ENCODE results near the gene SLC38A2.
"Not testable (repeated sequence)": the region's sequence is repeated elsewhere in the genome, so short reads cannot be mapped to it uniquely, and the experiment has no call there.

SLC38A2 gene

DNA sequence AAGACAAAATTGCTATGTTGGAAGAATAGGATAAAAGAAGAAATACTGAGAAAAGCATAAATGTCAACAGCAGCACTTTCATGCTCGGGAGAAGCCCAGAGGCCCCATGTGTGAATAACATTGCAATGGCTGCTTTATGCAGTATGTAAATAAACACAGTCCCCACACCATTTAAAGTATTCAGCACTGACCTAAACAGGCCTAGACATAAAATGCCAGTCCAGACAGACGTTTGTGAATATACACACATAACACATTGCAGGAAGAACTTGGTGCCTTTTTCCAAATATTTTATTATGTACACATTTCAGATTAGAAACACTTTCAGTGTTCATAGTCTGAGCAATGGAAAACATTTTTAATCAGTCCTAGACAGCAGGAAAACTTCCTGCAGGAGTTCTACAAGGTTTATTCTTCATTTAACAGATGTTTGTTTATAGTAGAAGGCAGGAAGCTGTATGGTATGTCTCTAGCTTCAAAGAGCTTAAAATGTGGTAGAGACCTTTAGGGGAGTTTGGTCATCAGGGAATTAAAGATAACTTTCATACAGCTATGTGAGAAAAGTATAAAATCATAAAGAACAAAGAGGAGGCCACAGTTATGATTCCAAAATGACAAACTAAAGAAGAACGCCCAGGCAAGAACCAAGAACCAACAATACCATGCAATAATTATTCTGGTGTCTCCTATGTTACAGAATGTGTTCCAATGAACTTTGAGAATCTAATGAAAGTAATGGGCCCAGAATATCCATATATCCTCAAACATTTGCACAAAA lies 30.6 kb upstream of the SLC38A2 start:
- no peaks in the 10 kb centered on the region for H3K27me3 Mint-ChIP-seq
- no peak for DNase-seq
- H3K36me3 Mint-ChIP-seq (ENCODE audit: low read depth) = no peaks in the 10 kb centered on the region
- no peak overlapping the region for H3K27ac Mint-ChIP-seq
- peaks cover 3% of the 10 kb centered on the region for H3K9me3 Mint-ChIP-seq
- H3K4me3 Mint-ChIP-seq = no peak overlapping the region
- peaks cover 64% of the 10 kb centered on the region for H3K4me1 Mint-ChIP-seq (ENCODE audit: low read depth)

DNA sequence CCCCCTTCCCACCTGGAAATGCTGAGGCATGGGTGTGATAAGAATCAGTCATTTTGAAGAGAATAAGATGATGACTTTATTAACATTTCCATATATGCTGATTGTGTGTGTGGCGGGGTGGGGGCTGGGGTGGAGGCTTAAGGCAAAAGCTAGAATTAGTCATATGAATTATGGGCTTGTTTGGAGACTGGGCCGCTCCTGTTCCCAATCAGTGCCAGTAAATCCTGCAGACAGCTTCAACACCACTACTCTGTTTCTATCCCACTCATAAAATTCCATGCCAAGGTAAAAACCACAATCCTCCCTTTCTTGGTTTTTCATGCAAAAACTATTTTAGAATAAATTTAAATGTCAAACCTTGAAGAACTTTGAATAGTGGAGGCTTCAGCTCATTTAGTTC lies 29.9 kb upstream of the SLC38A2 start:
- Mint-ChIP-seq H3K27ac (no peak overlapping the region), H3K36me3 (ENCODE audit: low read depth) (no peaks in the 10 kb centered on the region), H3K4me1 (ENCODE audit: low read depth) (peaks cover 57% of the 10 kb centered on the region), H3K27me3 (no peaks in the 10 kb centered on the region), H3K4me3 (no peak overlapping the region), H3K9me3 (peaks cover 3% of the 10 kb centered on the region)
- no peak for DNase-seq

DNA sequence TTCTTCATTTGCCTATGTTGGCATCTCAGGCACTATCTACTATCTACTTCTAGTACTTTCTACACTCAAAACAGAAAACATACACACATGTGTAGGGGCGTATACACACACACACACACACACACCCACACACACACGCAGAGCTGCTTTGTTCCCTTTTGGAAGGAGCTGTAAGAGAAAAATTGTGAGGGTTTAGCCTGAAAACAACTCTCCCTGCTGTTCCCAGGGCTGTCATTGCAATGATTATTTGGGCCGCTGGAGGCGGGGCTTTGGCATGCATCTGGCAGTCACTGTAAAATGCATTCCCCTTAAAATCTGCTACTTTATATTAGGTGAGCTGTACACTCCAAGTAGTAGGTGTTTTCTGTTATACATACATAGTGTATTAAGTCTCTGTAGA lies 29.1 kb upstream of the SLC38A2 start:
- peaks cover 51% of the 10 kb centered on the region for H3K4me1 Mint-ChIP-seq (ENCODE audit: low read depth)
- no peak for DNase-seq
- no peak overlapping the region for H3K27ac Mint-ChIP-seq
- H3K9me3 Mint-ChIP-seq = peaks cover 3% of the 10 kb centered on the region
- H3K4me3 Mint-ChIP-seq = no peak overlapping the region
- H3K36me3 Mint-ChIP-seq (ENCODE audit: low read depth) = no peaks in the 10 kb centered on the region
- H3K27me3 Mint-ChIP-seq = no peaks in the 10 kb centered on the region

DNA sequence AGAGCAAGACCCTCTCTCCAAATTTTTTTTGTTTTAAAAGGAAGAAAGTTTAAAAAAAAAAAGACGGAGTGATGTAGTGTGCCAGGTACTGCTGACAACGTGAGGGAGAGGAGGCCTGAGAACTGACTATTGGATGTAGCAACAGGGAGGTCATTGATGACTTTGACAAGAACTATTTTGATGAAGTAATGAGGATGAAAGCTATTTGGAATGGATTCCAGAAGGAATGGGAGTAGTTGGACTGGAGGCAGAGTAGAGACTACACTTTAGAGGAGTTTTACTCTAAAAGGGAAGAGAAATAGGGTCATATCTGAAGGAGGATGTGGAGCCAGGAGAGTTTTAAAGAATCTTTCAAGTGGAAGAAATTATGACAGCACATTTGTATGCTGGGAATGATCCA lies 27.8 kb upstream of the SLC38A2 start:
- Mint-ChIP-seq H3K4me3 (no peak overlapping the region), H3K36me3 (ENCODE audit: low read depth) (no peaks in the 10 kb centered on the region), H3K9me3 (peaks cover 3% of the 10 kb centered on the region), H3K27ac (no peak overlapping the region), H3K4me1 (ENCODE audit: low read depth) (peaks cover 48% of the 10 kb centered on the region), H3K27me3 (no peaks in the 10 kb centered on the region)
- DNase-seq = no peak

DNA sequence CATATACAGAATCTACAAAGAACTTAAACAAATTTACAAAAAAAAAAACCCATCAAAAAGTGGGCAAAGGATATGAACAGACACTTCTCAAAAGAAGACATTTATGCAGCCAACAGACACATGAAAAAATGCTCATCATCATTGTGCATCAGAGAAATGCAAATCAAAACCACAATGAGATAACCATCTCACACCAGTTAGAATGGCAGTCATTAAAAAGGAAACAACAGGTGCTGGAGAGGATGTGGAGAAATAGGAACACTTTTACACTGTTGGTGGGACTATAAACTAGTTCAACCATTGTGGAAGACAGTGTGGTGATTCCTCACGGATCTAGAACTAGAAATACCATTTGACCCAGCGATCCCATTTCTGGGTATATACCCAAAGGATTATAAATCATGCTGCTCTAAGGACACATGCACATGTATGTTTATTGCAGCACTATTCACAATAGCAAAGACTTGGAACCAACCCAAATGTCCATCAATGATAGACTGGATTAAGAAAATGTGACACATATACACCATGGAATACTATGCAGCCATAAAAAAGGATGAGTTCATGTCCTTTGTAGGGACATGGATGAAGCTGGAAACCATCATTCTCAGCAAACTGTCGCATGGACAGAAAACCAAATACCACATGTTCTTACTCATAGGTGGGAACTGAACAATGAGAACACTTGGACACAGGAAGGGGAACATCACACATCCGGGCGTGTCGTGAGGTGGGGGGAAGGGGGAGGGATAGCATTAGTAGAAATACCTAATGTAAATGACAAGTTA lies 27.1 kb upstream of the SLC38A2 start:
- not testable (repeated sequence) for H3K36me3 Mint-ChIP-seq (ENCODE audit: low read depth); H3K27me3 Mint-ChIP-seq; H3K9me3 Mint-ChIP-seq; H3K4me3 Mint-ChIP-seq; DNase-seq; H3K27ac Mint-ChIP-seq
- peaks cover 48% of the 10 kb centered on the region for H3K4me1 Mint-ChIP-seq (ENCODE audit: low read depth)

DNA sequence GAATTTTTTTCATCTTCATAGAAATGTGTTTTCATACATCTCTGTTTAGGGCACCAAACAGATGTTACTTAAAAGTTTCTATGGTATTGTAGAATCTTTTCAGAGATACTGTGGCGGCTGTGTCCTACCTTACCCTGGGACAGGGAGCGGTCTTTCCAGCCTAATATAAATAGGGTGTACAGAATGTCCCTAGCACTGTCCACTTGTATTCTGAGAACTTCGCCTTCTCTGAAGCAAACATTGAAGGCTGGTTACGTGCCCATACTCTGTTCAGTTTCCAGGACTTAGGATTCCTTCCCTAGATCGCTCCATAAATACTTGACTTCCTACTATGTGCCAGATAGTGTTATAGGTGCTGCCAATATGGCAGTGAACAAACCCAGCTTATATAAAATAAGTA lies 24.3 kb upstream of the SLC38A2 start:
- Mint-ChIP-seq H3K36me3 (ENCODE audit: low read depth) (no peaks in the 10 kb centered on the region), H3K27ac (no peak overlapping the region), H3K4me1 (ENCODE audit: low read depth) (peaks cover 27% of the 10 kb centered on the region), H3K4me3 (no peak overlapping the region), H3K9me3 (peaks cover 3% of the 10 kb centered on the region), H3K27me3 (no peaks in the 10 kb centered on the region)
- DNase-seq = no peak

DNA sequence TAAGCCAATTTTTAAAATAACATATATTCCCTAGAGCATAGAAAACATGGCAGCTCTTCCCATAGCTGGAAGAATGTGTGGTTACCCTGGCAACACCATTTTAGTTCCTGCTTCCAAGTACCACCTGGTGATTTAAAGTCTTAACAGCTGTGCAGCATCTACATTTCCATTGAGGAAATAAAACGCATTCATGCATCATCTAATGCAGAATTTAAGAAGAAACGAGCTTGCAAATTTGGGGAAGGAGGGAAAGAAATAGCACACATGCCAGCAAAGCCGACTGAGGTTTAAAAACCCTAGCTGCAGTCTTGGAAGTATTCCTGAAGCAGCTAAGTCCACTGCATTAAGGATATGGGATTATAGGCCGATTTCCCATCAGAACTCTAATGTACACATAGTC lies 22.8 kb upstream of the SLC38A2 start:
- Mint-ChIP-seq H3K36me3 (ENCODE audit: low read depth) (peaks cover 6% of the 10 kb centered on the region), H3K4me1 (ENCODE audit: low read depth) (peaks cover 29% of the 10 kb centered on the region), H3K27ac (no peak overlapping the region), H3K4me3 (no peak overlapping the region), H3K27me3 (no peaks in the 10 kb centered on the region), H3K9me3 (peaks cover 3% of the 10 kb centered on the region)
- no peak for DNase-seq

DNA sequence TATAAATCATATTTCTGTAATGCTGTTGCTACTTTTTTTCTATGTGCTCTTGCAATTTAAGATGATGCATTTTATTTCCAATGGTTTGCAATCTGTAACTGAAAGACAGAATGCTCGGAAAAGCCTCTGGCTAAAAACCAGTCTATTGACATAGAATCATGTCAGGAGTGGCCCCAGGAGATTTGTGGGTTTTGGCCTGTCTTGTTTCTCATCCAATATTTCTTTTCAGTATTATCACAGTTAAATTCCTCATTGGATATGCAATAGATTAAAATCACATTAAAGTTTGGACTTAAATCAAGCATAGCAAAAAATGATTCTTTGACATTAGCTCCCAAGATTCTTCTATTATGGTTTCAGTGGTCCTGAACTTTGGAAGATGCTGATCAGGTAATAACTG lies 19.1 kb upstream of the SLC38A2 start:
- Mint-ChIP-seq H3K9me3 (no peaks in the 10 kb centered on the region), H3K36me3 (ENCODE audit: low read depth) (peaks cover 10% of the 10 kb centered on the region), H3K27ac (no peak overlapping the region), H3K4me3 (no peak overlapping the region), H3K27me3 (no peaks in the 10 kb centered on the region), H3K4me1 (ENCODE audit: low read depth) (peaks cover 45% of the 10 kb centered on the region)
- DNase-seq = no peak

DNA sequence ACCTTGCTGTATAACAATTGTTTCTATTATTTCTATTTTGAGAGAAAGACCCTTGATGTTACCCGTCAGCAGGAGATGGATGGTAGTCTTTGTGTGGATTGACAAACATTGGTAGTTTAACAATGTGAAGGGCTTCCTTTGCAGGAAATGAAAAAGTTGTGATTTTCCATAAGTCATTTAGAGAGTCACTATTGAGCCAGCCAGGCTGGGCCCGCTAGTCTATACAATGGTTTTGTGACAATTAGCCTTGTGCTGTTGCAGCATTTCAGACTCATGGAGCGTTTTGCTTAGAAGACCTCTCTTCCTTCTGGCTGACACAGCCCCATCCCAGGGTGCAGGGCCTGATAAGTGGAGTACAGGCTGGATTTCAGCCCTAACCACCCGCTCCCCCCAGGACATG lies 18.3 kb upstream of the SLC38A2 start:
- H3K9me3 Mint-ChIP-seq = no peaks in the 10 kb centered on the region
- peaks cover 50% of the 10 kb centered on the region for H3K4me1 Mint-ChIP-seq (ENCODE audit: low read depth)
- peaks cover 10% of the 10 kb centered on the region for H3K36me3 Mint-ChIP-seq (ENCODE audit: low read depth)
- no peak for DNase-seq
- H3K27me3 Mint-ChIP-seq = no peaks in the 10 kb centered on the region
- H3K4me3 Mint-ChIP-seq = no peak overlapping the region
- H3K27ac Mint-ChIP-seq = peak overlapping the region; percentile 76

DNA sequence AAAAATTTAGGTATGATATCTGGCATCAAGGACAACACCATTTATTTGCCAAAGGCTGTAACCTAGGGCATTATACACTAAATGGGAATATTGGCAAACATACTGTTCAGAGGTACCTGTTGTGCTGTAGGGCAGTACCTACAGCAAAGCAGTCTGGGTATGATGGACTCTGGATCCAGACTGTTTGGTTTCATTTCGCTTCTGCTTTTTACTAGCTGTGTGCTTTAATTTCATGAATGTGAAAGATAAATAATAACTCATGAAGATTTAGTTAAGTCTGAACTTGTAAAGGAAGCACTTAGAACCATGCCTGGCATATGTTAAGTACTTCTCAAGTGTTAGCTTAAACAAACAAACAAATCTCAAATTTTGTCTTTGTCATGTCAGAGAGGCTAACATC lies 17.7 kb upstream of the SLC38A2 start:
- H3K9me3 Mint-ChIP-seq = no peaks in the 10 kb centered on the region
- no peak for DNase-seq
- peaks cover 10% of the 10 kb centered on the region for H3K36me3 Mint-ChIP-seq (ENCODE audit: low read depth)
- no peak overlapping the region for H3K27ac Mint-ChIP-seq
- no peak overlapping the region for H3K4me3 Mint-ChIP-seq
- peaks cover 53% of the 10 kb centered on the region for H3K4me1 Mint-ChIP-seq (ENCODE audit: low read depth)
- H3K27me3 Mint-ChIP-seq = no peaks in the 10 kb centered on the region

DNA sequence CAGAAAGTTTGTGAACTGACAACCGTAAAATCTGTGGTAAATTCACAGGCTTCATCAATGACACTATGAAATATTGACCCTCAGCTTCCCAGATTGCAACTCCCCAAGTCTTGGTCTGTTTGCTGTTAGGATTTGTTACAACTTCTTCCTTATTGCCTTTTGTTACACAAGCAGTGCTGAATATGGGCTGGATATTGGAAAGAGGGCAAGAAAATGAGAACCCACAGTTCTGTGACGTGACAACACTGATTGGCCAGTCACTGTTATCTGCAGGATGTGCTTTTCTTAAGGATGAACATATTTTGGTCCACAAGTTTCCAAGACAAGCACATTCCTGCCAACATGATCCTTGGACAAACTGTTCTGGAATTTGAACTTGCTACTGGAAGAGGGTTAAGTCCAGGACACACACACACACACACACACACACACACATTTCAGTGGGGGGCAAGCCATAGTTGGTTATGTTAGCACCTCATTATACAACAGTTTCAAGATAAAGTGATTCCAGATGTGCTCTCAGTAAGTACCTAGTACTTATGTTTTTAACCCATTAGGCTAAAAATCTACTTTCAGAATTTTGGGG lies 16.6 kb upstream of the SLC38A2 start:
- Mint-ChIP-seq H3K4me3 (no peak overlapping the region), H3K27me3 (no peaks in the 10 kb centered on the region), H3K27ac (peak overlapping the region; percentile 3), H3K4me1 (ENCODE audit: low read depth) (peaks cover 59% of the 10 kb centered on the region), H3K9me3 (no peaks in the 10 kb centered on the region), H3K36me3 (ENCODE audit: low read depth) (peaks cover 10% of the 10 kb centered on the region)
- no peak for DNase-seq

DNA sequence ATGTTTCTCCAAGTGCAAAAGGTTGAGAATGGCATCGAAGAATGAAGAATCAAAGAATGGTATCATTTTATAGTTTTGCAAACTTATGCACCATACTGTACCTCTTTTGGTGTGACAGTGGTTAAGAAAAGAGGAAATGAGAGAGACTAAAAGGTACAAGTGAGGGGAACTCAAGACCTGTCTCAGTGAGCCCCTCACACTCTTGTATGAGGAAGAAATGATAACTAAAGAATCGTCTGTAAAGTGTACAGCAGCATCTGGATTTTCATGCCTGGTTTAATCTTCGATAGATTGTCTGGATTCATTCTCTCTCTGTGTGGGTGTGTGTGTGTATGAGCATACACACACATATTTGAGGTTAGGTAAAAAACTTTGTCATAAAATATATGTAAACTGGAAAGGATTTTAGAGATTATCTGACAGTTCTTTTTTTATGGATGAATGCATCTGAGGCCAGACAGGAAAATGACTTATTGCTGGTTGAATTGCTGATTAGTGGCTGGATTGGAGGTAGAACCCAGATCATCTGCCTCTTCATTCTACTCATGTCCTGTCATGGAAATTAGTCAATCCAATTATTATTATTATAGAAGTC lies 16.0 kb upstream of the SLC38A2 start:
- H3K27me3 Mint-ChIP-seq = no peaks in the 10 kb centered on the region
- H3K4me3 Mint-ChIP-seq = peak overlapping the region; percentile 39
- H3K9me3 Mint-ChIP-seq = no peaks in the 10 kb centered on the region
- peaks cover 13% of the 10 kb centered on the region for H3K36me3 Mint-ChIP-seq (ENCODE audit: low read depth)
- H3K4me1 Mint-ChIP-seq (ENCODE audit: low read depth) = peaks cover 62% of the 10 kb centered on the region
- H3K27ac Mint-ChIP-seq = peak overlapping the region; percentile 71
- no peak for DNase-seq

DNA sequence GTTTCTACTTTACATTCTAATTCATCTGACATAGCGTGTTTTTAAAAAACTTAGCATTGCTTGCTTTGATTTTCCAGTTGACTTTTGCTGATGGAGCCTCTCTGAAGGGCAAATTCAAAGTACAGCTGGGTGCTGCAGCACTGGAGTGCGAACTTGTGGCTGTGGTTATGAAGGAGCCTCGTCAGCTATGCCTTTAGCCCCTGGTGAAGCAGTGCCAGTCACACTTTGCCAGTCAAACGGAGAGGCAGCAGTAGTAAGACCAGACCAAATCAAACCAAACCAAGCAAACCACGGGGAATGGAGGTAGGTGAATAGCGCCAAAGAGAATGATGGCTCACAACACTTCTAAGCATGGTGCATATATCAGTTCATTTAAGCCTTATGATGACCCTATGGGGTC lies 15.1 kb upstream of the SLC38A2 start:
- Mint-ChIP-seq H3K27me3 (no peaks in the 10 kb centered on the region), H3K9me3 (no peaks in the 10 kb centered on the region), H3K27ac (peak overlapping the region; percentile 83), H3K4me3 (peak overlapping the region; percentile 37), H3K4me1 (ENCODE audit: low read depth) (peaks cover 65% of the 10 kb centered on the region), H3K36me3 (ENCODE audit: low read depth) (peaks cover 15% of the 10 kb centered on the region)
- no peak for DNase-seq

DNA sequence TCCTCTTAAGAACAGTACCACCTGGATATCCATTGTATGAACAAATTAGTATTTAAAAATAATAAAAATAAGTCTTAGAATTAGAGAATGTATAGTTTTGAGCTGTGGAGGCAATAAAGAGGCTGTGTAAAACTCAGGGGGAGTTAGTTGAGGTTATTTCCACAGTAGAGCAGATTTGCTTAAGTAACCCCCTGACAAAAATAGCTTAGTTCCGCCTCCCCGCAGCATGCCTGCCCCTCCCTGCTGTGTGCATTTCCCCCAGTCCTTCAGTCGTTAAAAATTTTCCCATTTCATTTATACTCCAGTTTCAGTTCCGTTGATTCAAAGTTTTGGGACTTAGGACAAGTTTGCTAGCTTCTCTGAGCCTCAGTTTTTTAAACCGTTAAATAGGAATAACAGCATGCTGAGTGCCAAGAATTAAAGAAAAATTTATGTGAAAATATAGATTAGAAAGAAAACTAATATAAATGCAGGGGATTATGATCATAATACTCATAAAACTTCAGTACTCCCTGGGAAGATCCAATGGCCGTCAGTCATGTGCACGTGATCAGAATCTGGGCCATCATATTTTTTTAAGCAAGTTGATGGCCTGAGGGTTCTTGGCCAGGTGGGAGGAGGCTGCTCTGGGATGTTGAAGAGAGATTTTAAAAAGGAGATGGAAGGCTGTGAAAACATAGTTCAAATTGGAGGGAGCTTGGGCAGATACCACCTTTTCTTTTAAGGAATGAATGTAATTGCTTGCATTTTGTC lies 14.5 kb upstream of the SLC38A2 start:
- H3K9me3 Mint-ChIP-seq = no peaks in the 10 kb centered on the region
- H3K4me3 Mint-ChIP-seq = peak overlapping the region; percentile 37
- H3K27me3 Mint-ChIP-seq = no peaks in the 10 kb centered on the region
- H3K27ac Mint-ChIP-seq = peak overlapping the region; percentile 83
- peaks cover 16% of the 10 kb centered on the region for H3K36me3 Mint-ChIP-seq (ENCODE audit: low read depth)
- DNase-seq = no peak
- H3K4me1 Mint-ChIP-seq (ENCODE audit: low read depth) = peaks cover 69% of the 10 kb centered on the region

Measured in activated T-cell treated with anti-CD3 and anti-CD28 coated beads, Interleukin-2, amount 50 U/mL, for 24 hours (primary cell).